ENCODE results near the gene ELOVL4.

Gene ELOVL4

DNA sequence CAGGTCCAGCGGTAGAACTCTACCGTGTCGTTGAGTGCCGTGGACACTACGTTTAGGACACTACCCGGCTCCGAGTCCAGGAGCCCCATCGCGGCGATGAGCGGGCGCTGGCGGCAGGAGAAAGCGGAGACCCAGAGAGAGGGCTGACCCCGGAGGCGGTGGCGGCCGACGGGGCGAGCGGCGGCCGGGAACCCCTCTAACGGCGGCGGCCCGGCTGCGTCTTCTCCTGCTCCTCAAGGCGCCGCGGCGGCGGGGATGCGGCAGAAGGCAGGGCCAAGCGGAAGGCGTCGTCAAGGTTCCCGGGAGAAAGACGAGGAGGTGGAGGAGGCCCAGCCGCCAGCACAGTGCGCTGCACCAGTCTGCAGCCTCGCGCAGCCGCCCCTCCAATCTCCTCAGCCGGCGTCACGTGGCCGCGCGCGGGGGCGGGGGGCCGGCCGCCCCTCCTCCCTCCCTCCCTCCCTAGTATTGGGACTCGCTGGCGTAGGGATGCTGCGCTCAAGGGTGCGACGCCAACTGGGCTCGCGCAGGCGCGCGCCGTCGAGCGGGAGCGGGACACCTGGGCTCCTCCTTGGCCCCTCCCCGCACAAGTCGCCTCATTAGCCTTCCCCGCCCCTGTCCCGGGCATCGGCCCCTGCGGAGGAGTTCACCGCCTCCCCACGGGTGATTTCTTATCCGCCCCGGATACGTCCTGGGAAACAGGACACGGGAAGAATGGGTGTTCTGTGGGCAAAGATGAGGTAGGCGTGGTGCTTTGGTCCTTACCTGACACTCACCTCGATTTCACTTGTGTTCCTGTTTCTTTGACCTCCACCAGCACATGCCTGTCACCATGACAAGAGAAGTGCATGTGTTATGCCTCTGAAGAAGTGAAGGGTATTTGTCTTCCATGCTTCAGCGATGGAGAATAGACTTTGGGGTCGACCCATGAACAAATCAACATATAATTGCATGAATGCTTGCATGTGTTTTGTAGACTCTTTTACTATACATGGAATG is at the start of gene ELOVL4:
TSS of gene ELOVL4 (minus strand) at position 363 of the 996 bp plus-strand sequence. CDS start at position 89, 274 bp downstream.
- no peak for DNase-seq

DNA sequence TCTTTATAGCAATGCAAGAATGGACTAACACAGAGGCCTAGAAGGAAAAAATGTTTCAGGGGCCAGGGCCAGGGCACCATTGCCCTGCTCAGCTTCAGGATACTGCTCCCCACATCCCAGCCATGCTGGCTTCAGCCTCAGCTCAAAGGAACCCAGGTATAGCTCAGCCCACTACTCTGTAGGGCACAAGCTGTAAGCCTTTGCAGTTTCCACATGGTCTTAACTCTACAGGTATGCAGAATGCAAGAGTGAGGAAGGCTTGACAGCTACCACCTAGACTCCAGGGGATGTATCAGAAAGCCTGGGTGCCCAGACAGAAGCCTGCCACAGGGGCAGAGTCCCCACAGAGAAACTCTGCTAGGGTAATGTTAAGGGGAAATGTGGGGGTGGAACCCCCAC is 46.6 kb upstream of the ELOVL4 start:
- DNase-seq = no peak

GRCh38 chr6:79993012-79993910 is 45.9 kb upstream of the ELOVL4 start:
- DNase-seq = no peak

- no peak for DNase-seq
Observed at GRCh38 chr6:79989641-79990040, 42.3 kb upstream of the ELOVL4 start.

DNA sequence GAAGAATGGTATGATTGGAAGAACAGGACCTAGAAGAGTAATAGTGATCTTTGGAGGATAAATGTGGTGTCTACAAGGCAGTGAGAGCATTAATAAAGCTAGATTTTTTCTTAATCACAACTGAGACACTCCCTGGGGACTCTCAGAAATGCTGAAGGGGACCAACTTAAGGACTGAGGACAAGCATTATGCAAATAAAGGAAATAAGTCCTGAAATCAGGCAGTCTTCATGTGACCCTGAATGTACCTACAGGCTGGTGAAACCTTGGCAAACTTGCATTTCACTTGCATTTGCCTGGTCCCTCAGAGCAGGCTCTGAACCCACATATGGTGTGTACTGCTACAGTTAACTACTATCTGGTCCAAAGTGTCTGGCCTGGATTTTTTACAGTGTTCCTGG is 37.8 kb upstream of the ELOVL4 start:
- DNase-seq = no peak

GRCh38 chr6:79984261-79984660 is 36.9 kb upstream of the ELOVL4 start:
- DNase-seq = no peak

- no peak for DNase-seq
Observed at GRCh38 chr6:79981652-79982051, 34.3 kb upstream of the ELOVL4 start.

GRCh38 chr6:79971193-79971592 is 23.8 kb upstream of the ELOVL4 start:
- DNase-seq = no peak

DNA sequence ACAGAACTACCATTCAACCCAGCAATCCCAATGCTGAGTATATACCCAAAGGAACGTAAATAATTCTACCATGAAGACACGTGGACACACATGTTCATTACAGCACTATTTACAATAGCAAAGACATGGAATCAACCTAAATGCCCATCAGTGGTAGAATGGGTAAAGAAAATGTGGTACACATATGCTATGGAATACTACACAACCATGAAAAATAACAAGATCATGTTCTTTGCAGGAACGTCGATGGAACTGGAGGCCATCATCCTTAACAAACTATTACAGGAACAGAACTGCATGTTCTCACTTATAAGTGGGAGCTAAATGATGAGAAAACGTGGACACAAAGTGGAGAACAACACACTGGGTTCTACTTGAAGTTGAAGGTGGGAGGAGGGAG is 22.4 kb upstream of the ELOVL4 start:
- no peak for DNase-seq

DNA sequence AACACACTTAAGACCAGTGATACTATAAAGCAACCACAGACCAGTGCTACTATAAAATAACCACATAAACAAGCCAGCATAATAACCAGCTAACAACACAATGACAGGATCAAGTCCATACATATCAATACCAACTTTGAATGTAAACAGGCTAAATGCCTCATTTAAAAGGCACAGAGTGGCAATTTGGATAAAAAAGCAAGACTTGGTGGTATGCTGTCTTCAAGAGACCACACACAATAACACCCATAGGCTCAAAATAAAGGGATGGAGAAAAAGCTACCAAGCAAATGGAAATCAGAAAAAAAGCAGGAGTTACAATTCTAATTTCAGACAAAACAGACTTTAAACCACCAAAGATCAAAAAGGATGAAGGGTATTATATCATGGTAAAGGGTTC is 19.8 kb upstream of the ELOVL4 start:
- DNase-seq = no peak

GRCh38 chr6:79964607-79965081 is 17.3 kb upstream of the ELOVL4 start:
- DNase-seq = no peak

DNA sequence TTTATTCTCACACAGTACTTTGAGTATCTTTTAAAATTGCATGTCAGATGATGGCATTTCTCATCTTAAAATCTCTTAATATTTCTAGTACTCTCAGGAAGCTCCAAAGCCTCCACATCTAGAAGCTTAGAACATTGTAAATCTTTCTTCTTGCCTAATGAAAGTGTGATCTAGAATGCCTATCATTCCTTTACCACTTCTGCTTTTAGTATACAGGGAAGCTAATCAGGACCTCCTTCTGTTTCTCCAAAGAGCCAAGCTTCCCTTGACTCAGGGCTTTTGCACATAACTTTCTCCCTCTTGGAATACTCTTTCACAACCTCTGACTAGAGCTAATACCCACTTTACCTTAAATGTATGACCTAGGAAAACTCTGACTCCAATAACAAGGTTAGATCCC is 7.5 kb upstream of the ELOVL4 start:
- DNase-seq = no peak

GRCh38 chr6:79949233-79949632 is 1.9 kb upstream of the ELOVL4 start:
- no peak for DNase-seq

DNA sequence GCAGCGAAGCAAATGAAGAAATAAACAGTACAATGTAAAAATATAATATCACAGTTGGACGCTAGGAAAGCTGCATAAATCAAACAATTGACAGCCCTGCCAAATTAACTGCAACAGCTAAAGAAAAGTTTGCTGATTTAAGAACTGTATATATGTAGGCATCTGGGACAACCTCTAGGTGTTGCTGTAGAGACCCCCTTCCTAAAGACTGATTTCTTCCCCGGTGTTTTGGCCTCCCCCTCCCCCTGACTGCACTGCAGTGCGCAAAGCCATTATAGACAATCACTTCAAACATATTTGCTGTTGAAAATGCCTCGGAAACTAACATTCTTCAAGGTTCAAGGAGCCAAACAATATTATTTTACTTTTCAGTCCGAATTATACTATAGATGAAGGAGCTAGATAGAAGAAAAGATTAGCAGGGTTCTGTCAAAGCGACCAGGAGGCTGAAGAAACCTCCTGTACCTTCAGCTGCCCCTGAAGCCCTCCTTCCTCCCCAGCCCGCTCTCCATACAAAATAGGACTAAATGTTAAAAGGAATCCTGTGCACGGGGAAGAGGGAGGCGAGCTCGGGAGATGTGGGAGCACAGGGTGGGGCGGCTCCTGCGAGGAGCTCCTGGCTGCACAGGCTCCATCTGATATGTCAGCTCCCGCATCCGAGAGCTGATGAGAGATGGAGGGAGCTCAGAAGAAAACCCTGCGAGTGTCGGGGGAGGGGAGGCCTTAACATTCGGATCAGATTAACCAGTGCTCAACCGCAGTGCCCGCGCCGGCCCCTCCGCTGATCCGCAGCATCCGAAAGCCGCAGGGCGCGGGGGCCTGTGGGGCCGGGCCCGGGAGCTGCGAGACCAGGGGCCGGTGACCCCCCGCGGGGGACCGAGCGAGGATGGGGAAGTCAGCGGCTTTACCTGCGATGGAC is 822 bp downstream of the ELOVL4 start:
- DNase-seq = no peak

DNA sequence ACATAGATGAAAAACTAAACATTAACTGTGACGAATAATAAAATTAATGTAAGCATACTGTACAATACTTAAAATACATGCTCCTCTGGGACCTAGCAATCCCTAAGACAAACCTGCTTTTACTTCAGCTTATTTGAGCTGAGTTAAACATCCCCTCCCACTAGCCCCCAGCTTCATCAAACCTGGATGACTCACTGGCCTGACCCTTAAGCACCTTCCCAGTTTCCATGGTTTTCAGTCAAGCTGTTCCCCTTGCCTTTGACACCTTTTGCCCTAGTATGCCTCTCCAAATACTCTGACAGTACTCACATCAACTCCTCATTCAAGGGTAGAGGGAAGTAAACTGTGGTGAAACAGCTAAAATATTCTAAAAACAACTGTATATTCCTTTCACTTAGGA is 4.2 kb downstream of the ELOVL4 start:
- DNase-seq = no peak

DNA sequence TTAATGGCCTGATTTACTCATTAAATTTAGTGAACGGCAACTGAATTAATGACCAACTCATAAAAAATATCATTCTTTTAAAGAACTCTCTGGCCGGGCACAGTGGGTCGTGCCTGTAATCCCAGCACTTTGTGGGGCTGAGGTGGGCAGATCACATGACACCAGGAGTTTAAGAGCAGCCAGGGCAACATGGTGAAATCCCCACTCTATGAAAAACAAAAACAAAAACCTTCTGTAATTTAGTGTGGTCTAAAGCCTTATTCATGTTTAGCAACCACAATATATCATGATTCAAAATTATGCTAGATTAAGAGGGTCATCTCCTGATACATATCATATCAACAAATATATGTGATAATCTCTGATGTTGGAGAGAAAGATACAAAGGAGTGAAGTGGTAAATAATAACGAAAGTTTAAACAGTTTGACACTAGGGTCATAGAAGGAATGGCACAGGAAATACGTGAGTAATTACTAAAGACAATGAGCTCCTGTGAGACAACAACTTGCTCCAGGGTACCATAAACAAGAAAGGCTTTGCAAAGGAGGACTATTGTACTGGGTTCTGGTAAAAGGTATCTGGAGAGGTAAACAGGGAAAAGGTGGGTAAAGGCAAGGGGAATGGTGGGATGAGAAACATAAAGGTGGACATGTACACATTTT is 5.7 kb downstream of the ELOVL4 start:
- DNase-seq = no peak

DNA sequence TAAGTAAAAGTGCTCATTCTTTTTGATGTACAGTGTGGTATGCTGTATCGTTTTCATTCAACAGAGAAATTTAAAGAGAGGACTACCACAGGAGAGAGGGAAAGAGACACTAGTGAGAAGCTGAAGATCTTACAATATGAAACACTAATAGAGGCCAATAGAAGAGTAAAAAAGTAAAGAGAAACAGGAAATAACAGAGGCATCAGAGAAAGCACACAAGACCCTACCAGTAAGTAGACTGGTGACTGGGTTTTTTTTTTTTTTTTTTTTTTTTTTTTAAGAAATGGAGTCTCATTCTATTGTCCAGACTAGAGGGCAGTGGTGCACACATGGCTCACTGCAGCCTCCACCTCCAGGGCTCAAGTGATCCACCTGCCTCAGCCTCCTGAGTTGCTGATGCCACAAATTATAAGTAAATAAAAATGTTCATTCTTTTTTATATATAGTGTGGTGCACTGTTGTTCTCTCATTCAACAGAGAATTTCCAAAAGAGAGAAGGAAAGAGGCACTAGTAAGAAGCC is 18.8 kb downstream of the ELOVL4 start:
- DNase-seq = no peak

DNA sequence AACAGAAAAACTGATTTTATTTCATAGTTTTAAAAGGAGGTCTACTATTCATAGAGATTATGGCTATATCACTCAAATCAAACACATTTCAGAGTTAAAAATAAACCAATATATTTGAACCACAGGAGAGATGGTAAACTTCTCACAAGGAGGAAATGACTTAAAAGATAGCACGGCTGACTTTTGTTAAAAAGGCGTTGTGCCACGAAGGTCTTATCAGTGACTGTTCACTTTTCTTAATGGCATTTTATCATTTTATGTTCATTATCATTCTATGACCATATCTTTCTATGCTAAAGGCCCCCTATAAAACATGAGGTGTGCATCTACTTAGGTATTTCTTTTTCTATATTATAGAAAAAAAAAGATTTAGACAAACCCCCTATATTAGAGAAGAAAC is 19.6 kb downstream of the ELOVL4 start:
- DNase-seq = no peak

- no peak for DNase-seq
Observed at GRCh38 chr6:79923270-79923669, 24.1 kb downstream of the ELOVL4 start.

DNA sequence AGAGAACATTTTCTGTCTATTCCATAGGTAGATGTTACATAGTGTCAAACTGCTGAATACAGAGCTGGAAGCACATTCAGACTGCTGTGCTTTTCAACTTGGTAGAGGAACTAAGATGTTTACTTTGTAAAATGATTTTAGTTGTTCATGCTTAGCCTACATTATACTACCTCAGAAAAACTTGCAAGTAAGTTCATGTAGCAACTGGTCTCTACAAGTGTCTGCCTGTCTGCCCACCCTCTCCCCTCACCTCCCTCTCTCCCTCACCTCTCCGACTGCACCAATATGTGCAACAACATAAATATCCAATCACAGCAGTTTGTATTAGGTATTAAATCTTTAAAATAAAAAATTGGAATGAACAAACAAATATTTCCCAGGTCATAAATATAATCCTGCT is 25.3 kb downstream of the ELOVL4 start:
- no peak for DNase-seq

- DNase-seq = no peak
Observed at GRCh38 chr6:79913369-79913768, 34.0 kb downstream of the ELOVL4 start.

- DNase-seq = no peak
Observed at GRCh38 chr6:79911992-79912391, 35.4 kb downstream of the ELOVL4 start.

Data from activated CD4-positive, CD25-positive, alpha-beta regulatory T cell (primary cell).